RWPE1 (cell line): ENCODE data around the gene RPS6KA3.

Source experiments
- CTCF ChIA-PET: fragments of 350-600 bp; sonication (Branson Sonifier 250); formaldehyde crosslinking; extraction: SDS; loops from one replicate; lab custom pipeline; 2021; lab: Yijun Ruan, JAX
- POLR2A ChIA-PET: fragments of 400-600 bp; formaldehyde crosslinking; extraction: SDS; loops from one replicate; lab custom pipeline; 2020; ENCODE audit warnings: antibody characterized with exemption; ENCODE audit not compliant: low non-redundant PET; lab: Yijun Ruan, JAX
- DNase-seq: peaks from one replicate; pipeline ENCODE4 v3.0.0; 2012; ENCODE audit warnings: low spot score
- H3K27ac ChIP-seq: fragments of 450-650 bp; 2 replicates; pipeline ENCODE4 v1.5.1; 2017
- CTCF ChIP-seq: fragments of 450-650 bp; conservative IDR thresholded peaks from 2 replicates; pipeline ENCODE4 v1.5.1; 2017; ENCODE audit warnings: low read depth, mild to moderate bottlenecking

The RPS6KA3 gene

GRCh38 chrX:20147561-20147960, 119.1 kb downstream of the RPS6KA3 start:
- TF ChIP-seq CTCF: no peak
- POLR2A ChIA-PET: no interaction called here
- H3K27ac ChIP-seq: no peak overlapping the region
- no peak for DNase-seq
- CTCF ChIA-PET: no interaction called here

GRCh38 chrX:20144491-20144890, 122.2 kb downstream of the RPS6KA3 start:
- H3K27ac ChIP-seq: no peak overlapping the region
- TF ChIP-seq CTCF: no peak
- CTCF ChIA-PET: no interaction called here
- peak; percentile 15 for DNase-seq
- POLR2A ChIA-PET: no interaction called here

- ChIA-PET CTCF (no interaction called here), POLR2A (no interaction called here)
- no peak overlapping the region for H3K27ac ChIP-seq
- no peak for TF ChIP-seq CTCF
- DNase-seq: no peak
Measured at GRCh38 chrX:20143561-20143960, 123.1 kb downstream of the RPS6KA3 start.

- no peak overlapping the region for H3K27ac ChIP-seq
- no peak for TF ChIP-seq CTCF
- DNase-seq: no peak
- CTCF ChIA-PET: no interaction called here
- POLR2A ChIA-PET: no interaction called here
Measured at GRCh38 chrX:20143111-20143510, 123.6 kb downstream of the RPS6KA3 start.

GRCh38 chrX:20141281-20142220, 125.2 kb downstream of the RPS6KA3 start, which contains the start of gene EIF1AX:
TSS of gene EIF1AX (minus strand) at chrX:20141838. CDS start at chrX:20141640, 198 bp downstream.
- H3K27ac ChIP-seq: peak within 1 kb of the TSS; percentile 73
- ChIA-PET POLR2A (no interaction called here), CTCF (interaction anchor here (0.8 kb wide), 1 partner anchor 97 kb away, joined by 3 read pairs; no protein-coding TSS in a partner anchor)
- no peak for TF ChIP-seq CTCF
- DNase-seq: peak; percentile 82

- no peak overlapping the region for H3K27ac ChIP-seq
- TF ChIP-seq CTCF: no peak
- CTCF ChIA-PET: interaction anchor here (0.6 kb wide), 1 partner anchor 24 kb away, joined by 6 read pairs; no protein-coding TSS in a partner anchor
- POLR2A ChIA-PET: no interaction called here
- DNase-seq: no peak
Measured at GRCh38 chrX:20140420-20140819, 126.3 kb downstream of the RPS6KA3 start.
